ENCODE measurements around the gene KAZALD1. TPM values are rescaled to one million over a fixed set of nuclear protein-coding genes. Genes with fewer than 3 reads are reported as not detected.
A peak's percentile ranks its signal among the peaks of the same experiment; 100 is the strongest.

KAZALD1 gene
- polyA plus RNA-seq, 1 donor from 2014 or later: 1.6 TPM

DNA sequence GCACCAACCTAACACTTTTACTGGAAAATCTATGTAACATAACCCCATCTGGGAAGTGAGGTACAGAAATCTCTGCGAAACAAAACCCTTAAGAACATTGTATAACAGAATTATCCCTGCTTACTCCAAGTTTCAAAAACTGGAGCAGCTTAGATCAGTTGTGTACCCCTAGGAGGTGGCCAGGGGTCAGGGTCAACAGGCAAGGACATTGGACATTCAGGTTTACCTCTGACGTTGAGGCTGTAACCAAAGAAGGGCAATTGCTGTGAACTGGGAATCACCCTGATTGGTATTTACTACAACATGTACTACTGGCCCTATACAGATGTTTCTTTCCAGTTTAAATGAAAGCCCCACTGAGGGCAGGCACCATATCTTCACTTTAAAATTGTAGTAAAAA, 17.7 kb upstream of the KAZALD1 start:
- no peak for TF ChIP-seq EZH2 (IDR thresholded peaks at IDR 0.05; ENCODE audit: borderline replicate concordance, insufficient read depth, low read length, poor library complexity, severe bottlenecking)
- TF ChIP-seq MXI1 (conservative IDR thresholded peaks at IDR 0.05; ENCODE audit: poor library complexity, severe bottlenecking): no peak
- no peak for TF ChIP-seq SMC3 (conservative IDR thresholded peaks at IDR 0.05; ENCODE audit: poor library complexity)
- TF ChIP-seq EP300 (conservative IDR thresholded peaks at IDR 0.05; ENCODE audit: poor library complexity, severe bottlenecking): no peak
- TF ChIP-seq RAD21 (conservative IDR thresholded peaks at IDR 0.05): no peak
- TF ChIP-seq TAF1 (IDR thresholded peaks at IDR 0.05; ENCODE audit: low read depth): no peak
- TF ChIP-seq, protein P1, sequence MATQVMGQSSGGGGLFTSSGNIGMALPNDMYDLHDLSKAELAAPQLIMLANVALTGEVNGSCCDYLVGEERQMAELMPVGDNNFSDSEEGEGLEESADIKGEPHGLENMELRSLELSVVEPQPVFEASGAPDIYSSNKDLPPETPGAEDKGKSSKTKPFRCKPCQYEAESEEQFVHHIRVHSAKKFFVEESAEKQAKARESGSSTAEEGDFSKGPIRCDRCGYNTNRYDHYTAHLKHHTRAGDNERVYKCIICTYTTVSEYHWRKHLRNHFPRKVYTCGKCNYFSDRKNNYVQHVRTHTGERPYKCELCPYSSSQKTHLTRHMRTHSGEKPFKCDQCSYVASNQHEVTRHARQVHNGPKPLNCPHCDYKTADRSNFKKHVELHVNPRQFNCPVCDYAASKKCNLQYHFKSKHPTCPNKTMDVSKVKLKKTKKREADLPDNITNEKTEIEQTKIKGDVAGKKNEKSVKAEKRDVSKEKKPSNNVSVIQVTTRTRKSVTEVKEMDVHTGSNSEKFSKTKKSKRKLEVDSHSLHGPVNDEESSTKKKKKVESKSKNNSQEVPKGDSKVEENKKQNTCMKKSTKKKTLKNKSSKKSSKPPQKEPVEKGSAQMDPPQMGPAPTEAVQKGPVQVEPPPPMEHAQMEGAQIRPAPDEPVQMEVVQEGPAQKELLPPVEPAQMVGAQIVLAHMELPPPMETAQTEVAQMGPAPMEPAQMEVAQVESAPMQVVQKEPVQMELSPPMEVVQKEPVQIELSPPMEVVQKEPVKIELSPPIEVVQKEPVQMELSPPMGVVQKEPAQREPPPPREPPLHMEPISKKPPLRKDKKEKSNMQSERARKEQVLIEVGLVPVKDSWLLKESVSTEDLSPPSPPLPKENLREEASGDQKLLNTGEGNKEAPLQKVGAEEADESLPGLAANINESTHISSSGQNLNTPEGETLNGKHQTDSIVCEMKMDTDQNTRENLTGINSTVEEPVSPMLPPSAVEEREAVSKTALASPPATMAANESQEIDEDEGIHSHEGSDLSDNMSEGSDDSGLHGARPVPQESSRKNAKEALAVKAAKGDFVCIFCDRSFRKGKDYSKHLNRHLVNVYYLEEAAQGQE (IDR thresholded peaks at IDR 0.05; ENCODE audit: borderline replicate concordance): no peak
- TF ChIP-seq POLR2AphosphoS5 (IDR thresholded peaks at IDR 0.05): no peak
- TF ChIP-seq, protein P2, sequence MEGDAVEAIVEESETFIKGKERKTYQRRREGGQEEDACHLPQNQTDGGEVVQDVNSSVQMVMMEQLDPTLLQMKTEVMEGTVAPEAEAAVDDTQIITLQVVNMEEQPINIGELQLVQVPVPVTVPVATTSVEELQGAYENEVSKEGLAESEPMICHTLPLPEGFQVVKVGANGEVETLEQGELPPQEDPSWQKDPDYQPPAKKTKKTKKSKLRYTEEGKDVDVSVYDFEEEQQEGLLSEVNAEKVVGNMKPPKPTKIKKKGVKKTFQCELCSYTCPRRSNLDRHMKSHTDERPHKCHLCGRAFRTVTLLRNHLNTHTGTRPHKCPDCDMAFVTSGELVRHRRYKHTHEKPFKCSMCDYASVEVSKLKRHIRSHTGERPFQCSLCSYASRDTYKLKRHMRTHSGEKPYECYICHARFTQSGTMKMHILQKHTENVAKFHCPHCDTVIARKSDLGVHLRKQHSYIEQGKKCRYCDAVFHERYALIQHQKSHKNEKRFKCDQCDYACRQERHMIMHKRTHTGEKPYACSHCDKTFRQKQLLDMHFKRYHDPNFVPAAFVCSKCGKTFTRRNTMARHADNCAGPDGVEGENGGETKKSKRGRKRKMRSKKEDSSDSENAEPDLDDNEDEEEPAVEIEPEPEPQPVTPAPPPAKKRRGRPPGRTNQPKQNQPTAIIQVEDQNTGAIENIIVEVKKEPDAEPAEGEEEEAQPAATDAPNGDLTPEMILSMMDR (IDR thresholded peaks at IDR 0.05; ENCODE audit: poor library complexity, severe bottlenecking): no peak
- Histone ChIP-seq H3K79me2 (replicated peaks; ENCODE audit: insufficient read depth, low read length) (no peaks in the 10 kb centered on the region), H3K27ac (ENCODE audit: low read length) (no peak overlapping the region), H2AFZ (ENCODE audit: low read depth, low read length) (peak overlapping the region; percentile 86), H3K9me2 (ENCODE audit: insufficient read depth, low read length) (no peaks in the 10 kb centered on the region), H4K20me1 (ENCODE audit: insufficient read depth) (no peaks in the 10 kb centered on the region), H3K9ac (ENCODE audit: low read length) (no peak overlapping the region), H3K27me3 (ENCODE audit: insufficient read depth, low read depth, low read length) (peaks cover 38% of the 10 kb centered on the region), H3K36me3 (ENCODE audit: insufficient read depth, low read length) (no peaks in the 10 kb centered on the region), H3K4me2 (ENCODE audit: low read length) (no peak overlapping the region), H3K9me3 (ENCODE audit: low read length) (no peaks in the 10 kb centered on the region), H3K4me3 (ENCODE audit: low read length) (no peak overlapping the region), H3F3A (ENCODE audit: insufficient read depth, low read length, poor library complexity, severe bottlenecking) (peaks cover 4% of the 10 kb centered on the region)

- H4K20me1 ChIP-seq (ENCODE audit: insufficient read depth): no peaks in the 10 kb centered on the region
- TF ChIP-seq MXI1 (conservative IDR thresholded peaks at IDR 0.05; ENCODE audit: poor library complexity, severe bottlenecking) (no peak), POLR2AphosphoS5 (IDR thresholded peaks at IDR 0.05) (no peak), TAF1 (IDR thresholded peaks at IDR 0.05; ENCODE audit: low read depth) (no peak), EZH2 (IDR thresholded peaks at IDR 0.05; ENCODE audit: borderline replicate concordance, insufficient read depth, low read length, poor library complexity, severe bottlenecking) (no peak), RAD21 (conservative IDR thresholded peaks at IDR 0.05) (no peak), SMC3 (conservative IDR thresholded peaks at IDR 0.05; ENCODE audit: poor library complexity) (no peak), EP300 (conservative IDR thresholded peaks at IDR 0.05; ENCODE audit: poor library complexity, severe bottlenecking) (no peak)
- TF ChIP-seq, protein P2 (IDR thresholded peaks at IDR 0.05; ENCODE audit: poor library complexity, severe bottlenecking): no peak
- TF ChIP-seq, protein P1 (IDR thresholded peaks at IDR 0.05; ENCODE audit: borderline replicate concordance): no peak
- no peak overlapping the region for H2AFZ ChIP-seq (ENCODE audit: low read depth, low read length)
- peak overlapping the region; percentile 38 for H3K4me3 ChIP-seq (ENCODE audit: low read length)
- no peaks in the 10 kb centered on the region for H3K9me2 ChIP-seq (ENCODE audit: insufficient read depth, low read length)
- H3K79me2 ChIP-seq (replicated peaks; ENCODE audit: insufficient read depth, low read length): no peaks in the 10 kb centered on the region
- H3K9ac ChIP-seq (ENCODE audit: low read length): no peak overlapping the region
- no peak overlapping the region for H3K27ac ChIP-seq (ENCODE audit: low read length)
- H3K27me3 ChIP-seq (ENCODE audit: insufficient read depth, low read depth, low read length): peaks cover 62% of the 10 kb centered on the region
- peaks cover 4% of the 10 kb centered on the region for H3F3A ChIP-seq (ENCODE audit: insufficient read depth, low read length, poor library complexity, severe bottlenecking)
- no peaks in the 10 kb centered on the region for H3K9me3 ChIP-seq (ENCODE audit: low read length)
- no peaks in the 10 kb centered on the region for H3K36me3 ChIP-seq (ENCODE audit: insufficient read depth, low read length)
- no peak overlapping the region for H3K4me2 ChIP-seq (ENCODE audit: low read length)
Observed at GRCh38 chr10:101046332-101047238, 15.2 kb upstream of the KAZALD1 start.
